GM19467 (cell line): ENCODE results near the gene AKR7A3.
"Not testable (repeated sequence)": the region's sequence is repeated elsewhere in the genome, so short reads cannot be mapped to it uniquely, and the experiment has no call there.

ENCODE experiments used
- ATAC-seq: cut with Tn5 transposase; IDR thresholded peaks from one replicate; pipeline ENCODE4 v1.9.1; 2021; ENCODE audit warnings: mild to moderate bottlenecking, moderate library complexity; ENCODE audit not compliant: unreplicated experiment

AKR7A3 gene

DNA sequence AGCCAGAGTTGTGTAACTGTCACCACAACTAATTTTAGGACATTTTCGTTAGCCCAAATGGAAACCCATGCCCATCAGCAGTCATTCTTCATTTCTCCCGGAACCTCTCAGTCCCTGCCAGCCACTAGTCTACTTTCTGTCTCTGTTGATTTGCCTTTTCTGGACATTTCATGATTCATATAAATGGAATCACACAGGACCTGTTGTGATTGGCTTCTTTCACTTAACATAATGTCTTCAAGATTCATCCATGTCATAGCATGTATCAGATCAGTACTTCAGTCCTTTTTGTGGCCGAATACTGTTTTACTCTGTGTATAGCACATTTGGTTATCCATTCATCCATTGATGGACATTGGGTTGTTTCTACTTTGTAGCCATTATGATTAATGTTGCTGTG lies 30.6 kb upstream of the AKR7A3 start:
- ATAC-seq = no peak

DNA sequence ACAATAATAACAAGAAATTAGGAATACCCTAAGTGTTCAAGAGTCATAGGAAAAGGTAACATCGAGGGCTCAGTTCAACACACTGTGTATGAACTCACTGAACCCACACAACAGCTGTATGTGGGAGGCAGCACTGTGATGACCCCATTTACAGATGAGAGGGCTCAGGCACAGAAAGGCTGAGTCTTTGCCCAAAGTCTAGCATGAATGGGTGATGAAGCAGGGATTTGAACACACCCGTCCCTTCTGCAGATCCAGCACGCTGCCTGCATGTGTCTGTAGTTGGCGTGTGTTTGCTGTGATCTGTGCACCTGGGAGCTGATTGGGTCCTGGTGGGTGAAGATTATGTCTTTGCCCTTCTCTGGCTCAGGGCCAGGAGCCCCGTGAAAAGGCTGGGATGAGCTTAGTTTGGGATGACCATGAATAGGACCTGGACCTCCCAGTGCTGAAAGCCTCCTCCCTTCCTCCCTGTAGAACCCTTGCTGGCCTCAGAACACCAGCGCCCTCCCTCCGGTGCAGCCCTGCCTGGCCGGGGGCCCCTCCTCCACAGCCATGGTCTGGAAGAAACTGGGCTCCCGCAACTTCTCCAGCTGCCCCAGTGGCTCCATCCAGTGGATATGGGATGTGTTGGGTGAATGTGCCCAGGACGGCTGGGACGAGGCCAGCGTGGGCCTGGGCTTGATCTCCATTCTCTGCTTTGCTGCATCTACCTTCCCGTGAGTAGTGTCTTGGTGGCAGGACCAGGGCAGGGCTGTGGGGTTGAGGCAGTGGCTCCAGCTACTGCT lies 28.7 kb upstream of the AKR7A3 start:
- ATAC-seq = no peak

DNA sequence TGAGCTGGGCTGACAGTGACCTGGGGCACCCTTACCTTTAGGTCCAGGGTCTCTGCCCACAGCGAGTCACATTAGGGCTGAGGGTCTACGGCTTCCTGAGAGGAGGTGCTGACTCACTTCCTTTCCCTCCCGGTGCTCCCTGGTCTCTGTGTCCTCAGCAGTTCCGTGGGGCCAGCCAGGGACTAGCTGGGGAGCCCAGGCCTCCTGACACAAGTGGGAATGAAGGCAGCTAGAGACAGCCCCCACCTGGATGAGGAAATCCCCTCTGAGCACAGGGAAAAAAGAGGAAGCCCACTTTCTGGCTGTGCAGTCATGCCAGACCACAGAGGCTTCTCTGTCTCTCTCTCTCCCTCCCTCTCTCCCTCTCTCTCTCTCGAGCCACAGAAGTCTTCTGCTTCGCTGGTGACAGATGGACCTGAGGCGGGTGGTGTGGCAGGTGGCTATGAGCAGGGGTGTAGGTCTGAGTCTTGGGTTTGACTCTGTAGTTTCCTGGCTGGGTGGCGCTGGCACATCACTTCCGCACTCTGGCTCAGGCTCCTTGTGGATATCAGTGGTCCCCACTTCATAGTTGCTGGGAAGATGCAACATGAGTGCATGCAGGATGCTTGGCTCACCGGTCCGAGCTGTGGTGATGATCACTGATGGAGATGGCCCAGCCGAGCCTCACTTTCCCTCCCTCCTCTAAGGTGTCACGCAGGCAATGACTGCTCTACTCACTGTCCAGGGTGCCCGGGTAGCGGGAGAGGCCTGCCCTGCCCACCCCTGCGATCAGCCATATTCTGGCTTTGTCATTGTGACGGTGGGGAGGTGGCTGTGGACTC lies 27.0 kb upstream of the AKR7A3 start:
- no peak for ATAC-seq

DNA sequence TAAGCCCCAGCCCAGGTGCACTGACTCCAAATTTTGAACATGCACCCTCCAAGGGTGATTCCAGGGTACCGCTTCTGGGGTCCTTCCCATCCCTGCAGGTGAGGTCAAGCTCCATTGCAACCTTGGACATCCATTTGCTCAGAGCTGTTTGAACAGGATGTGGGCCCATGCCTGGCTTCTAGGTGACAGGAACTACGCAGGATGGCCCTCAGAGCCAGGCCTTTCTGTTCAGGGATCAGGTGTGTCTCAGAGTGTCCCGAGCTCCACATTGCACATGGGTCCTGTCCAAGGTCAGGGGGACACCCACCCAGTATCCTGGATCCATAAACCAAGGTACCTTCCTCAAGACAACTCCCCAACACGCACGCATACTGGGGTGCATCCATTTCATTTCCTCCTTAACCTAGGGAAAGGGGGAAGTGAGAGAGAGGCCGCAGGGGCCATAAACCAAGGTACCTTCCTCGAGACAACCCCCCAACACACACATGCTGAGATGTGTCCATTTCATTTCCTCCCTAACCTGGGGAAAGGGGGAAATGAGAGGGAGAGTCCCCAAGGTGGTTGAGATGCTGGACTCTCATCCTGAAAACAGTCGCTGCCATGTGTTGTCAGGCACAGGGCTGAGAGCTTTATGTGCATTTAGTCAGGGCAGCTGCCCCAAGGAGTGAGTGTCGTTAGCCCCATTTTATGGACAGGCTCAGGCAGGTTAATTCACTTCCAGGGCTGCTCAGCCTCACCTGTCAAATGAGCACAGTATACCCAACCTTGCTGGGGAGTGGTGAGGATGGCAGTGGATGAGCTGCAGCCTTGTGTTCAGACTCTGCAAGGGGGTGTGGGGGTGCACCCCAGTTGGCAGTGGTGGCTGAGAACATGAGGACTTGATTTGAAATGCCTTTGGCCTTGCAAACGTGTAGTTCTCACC lies 25.7 kb upstream of the AKR7A3 start:
- no peak for ATAC-seq

DNA sequence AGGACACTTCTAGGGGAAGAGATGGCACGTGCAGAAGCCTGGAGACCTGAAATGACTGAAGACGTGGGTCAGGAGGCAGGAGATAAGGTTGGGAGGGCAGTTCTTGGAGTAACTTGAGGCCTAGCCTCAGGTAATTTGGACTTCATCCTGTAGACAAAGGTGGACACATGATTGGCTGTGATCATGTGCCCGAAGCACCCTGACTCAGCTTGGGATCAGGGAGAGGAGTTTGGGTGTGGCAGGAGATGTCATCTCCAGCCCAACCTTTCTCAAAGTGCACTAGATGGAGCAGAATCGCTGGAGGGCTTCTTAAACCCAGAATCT lies 25.0 kb upstream of the AKR7A3 start:
- no peak for ATAC-seq

DNA sequence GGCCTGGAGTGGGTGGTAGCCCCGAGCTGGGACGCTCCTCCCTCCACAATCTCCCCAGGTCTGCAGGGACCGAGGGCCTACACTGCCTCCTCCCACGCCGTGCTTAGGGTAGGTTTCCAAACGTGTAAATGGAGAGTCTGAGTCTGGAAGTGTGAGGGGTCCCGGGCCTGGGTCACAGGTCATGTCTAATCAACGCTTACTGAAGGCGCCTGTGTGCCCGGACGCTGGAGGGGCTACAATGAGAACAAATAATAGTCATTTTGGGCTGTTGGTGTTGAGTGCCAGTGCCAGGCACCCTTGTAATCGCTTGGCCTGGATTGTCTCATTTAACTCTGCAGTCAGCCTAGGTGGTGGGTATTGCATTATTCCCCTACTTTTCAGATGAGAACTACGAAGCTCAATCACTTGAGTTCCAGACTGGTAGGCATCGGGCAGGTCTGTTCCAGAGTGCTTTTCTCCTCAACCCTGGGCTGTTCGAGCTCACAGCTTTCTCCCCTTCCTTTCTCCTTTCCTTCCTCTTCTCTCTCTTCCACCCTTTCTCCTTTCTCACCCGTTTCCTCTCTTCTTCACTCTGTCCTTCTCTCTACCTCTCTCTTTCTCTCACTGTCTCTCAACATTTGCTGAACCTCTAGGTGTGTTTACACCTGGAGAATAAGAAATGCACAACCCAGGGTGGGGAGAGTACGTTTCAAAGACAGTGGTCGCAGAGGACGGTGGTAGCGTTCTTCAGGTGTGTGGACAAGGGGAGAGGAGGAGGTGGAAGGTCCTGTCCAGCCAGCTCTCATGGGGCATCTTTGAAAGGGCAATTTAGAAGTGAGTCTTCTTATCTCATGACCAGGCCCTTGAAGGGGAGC lies 24.4 kb upstream of the AKR7A3 start:
- peak; percentile 8 for ATAC-seq

DNA sequence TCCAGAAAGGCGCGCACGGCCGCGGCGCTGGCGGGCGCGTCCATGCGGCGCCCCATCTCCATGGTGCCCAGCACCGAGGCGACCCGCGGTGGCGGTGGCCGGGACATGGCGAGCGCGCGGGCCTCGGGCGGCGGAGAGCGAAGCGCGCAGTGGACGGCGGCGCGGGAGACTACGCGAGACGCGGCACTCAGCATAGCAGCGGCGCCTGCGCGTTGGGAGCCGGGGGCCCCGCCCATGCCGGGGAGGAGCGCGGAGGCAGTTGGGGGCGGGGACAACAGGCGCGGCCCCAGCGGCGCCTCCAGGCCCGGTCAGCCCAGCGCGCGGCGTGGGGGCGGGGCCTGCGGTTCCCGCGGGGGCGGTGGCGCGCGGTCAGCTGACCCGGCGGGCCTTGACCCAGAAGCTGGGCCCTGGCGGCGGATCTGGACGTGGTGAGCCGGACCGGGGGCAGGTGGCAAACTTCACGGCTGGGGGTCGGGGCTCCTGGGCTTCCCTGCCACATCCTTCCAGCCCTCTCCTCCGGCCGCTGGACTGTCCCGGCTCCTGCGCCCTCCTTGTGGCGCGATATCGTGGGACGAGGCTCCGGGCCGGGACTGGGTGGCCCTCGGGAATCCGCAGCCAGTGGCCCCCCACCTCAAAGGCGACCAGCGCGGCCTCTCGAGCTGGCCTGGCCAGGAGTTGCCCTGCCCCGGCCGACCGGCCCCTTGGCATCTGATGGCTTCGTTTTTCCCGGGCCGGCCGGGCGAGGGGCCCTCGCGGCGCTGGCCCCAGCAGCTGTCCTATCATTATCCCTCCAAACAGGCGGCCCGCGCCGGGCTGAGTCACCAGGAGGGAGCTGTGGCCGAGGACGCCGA lies 23.6 kb upstream of the AKR7A3 start, which contains the start of the genes AKR7A2 and SLC66A1:
Gene AKR7A2 (minus strand): TSS at position 214 of the 851 bp plus-strand sequence. CDS start 20 bp downstream, at position 194.
Gene SLC66A1 (plus strand): TSS at position 396 of the 851 bp plus-strand sequence. CDS start 5,352 bp downstream, outside the sequence.
- ATAC-seq = peak; percentile 75

DNA sequence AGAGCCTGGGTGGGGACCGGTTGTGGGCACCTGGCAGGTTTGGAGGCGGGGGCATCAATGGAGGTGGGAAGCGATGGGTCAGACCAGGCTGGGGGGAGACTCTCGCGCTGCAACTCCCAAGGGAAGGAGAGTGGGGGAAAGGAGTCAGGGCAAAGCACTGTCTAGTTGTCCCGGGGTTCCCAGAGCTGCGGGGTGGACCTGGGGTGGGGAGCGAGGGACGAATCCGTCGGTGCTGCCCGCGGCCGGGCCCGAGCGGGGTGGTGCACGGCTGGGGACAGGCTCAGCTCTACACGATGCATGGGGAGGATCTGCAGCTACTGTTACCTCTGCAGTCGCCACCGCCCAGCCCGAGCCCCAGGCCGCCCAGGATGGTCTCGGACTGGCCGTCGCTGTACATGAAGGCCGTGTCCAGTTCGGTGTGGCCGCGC lies 22.9 kb upstream of the AKR7A3 start:
- ATAC-seq = no peak

DNA sequence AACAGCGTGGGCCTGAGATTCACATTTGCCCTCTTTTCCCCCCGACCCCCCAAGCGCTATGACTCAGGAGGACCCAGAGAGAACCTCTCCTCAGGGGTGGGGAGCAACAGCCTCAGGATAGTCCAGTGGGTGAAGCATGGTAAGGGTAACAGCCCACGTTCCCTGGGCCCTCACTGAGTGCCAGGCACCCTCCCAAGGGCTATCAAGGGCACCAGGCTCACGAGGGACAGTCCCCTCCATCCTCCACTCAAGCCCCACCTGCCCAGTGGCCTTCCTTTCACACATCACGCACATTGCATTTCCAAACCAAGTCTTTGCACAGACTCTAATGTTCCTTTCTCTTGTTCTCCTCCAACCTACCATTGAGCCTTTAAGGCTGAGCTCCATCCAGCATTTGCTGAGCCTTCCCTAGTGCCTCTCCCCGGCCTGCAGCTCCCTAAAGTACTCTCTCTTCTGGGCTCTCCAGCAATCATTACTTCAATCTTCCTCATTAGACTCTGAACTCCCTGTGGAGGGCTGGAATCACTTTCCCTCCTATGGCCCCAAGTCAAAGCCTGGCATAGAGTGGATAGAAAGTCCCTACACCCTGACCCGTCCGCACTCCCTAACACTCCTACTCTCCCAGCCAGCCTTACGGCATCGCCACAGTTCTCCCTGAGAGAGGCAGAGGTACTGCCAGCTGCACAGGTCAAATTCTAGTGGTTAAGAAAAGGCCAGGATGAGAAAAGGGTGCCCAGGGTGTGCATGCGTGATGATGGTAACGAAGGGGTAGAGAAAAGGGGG lies 22.3 kb upstream of the AKR7A3 start:
- no peak for ATAC-seq

DNA sequence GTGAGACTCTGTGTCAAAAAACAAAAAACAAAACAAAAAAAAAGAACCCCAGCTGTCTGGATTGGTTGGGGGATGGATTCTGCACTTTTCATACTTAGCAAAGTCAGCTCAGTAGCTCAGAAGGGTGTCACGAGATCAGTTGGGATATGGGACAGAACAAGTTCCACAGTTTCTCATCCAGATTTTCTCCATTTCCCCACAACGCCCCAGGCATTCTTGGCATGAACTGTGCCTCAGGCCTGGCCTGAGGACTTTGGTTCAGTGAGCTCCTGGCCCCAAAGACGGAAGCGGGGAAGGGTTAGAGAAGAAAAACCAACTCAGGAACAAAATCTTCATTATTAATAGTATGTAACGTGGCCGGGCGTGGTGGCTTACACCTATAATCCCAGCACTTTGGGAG lies 21.5 kb upstream of the AKR7A3 start:
- no peak for ATAC-seq

DNA sequence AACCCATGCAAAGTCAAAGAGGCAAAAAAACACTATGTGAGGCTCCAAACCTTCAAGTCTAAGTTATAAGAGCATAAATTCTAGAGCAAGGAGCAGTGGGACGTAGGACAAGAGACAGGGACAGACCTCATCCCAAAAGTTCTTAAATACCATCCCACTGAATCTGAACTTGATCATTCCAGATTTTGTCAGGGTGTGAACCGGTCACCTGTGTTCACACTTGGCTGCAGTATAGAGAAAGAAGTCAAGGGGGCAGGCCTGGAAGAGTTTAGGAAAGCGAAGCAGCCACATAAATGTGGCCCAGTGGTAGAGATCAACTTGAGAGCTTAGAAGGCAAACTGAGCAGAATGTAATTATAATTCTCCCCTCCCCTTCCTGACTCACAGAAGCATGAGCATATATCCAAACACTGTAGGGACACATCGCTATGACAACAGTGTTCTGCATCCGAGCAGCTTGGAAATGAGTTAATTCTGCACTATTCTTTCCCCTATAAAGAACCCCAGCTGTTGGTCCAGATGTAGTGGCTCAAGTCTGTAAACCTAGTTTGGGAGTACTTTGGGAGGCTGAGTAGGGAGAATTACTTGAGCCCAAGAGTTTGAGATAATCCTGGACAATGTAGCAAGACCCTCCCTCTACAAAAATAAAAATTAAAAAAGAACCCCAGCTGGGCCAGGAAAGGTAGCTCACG lies 20.7 kb upstream of the AKR7A3 start:
- no peak for ATAC-seq

DNA sequence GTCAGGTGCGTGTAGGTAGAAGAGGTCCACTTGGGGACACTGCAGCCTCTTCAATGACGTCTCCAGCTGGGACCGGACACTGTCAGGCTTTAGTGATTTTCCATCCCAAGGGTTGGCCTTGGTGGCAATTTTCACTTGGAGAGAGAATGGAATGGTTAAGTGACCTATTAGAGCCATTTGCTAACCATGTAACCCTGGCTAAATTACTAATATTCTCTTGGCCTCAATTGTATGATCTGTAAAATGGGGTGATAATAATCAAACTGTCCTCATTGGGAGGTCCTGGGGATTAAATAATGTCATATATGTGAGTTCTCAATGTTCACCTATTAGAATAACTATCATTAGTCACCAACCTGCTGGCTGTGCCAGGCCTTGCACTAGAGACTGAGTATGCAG lies 19.9 kb upstream of the AKR7A3 start:
- ATAC-seq = no peak

DNA sequence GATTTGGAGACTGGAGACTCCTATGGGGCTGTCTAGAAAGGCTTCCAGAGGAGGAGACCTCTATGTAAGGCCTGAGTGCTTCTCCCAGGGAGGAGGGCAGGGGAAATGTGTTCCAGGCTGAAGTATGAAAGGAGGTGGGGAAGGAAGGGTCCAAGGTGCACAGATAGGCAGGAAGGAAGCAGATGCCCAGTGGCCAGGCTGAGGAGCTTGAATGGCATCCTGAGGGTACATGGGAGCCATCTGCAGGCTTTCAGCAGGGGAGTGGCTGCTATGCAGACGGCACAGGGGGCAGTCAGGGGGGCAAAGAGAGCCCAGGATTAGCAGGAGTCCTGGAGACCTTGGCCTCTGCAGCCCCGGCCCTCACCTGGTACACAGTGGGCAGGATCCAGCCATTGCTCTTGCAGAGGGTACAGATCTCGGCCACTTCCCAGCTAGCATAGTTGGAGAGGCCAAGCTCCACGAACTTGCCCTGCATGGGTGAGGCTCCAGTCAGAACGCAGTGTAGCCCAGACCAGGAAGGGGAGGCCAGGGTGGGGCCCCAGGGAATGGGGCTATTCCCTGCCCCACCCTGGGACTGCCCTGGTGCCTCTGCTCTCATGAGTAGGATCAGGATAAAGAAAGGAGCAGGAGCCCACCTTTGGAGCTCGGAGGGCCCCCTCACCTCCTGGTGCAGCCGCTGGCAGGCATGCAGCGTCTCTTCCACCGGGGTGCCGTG lies 19.4 kb upstream of the AKR7A3 start:
- no peak for ATAC-seq

DNA sequence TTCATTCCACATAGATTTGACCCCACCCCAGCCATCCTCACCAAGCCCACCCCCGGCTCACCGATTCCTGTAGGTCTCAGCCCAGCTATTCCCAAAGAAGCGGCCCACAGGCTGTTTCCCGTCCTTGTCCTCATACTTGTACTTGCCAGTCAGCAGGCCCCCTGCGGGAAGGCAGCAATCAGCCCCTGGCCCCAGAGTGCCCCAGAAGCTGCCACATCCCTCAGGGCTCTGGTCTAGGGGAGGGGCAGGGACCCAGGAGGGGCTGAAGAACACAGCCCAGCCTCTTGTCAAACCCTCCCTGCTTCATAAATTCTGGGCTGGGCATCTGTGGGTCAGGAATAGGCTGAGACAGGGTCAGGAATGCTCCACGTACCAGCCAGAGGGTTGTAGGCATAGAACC lies 18.4 kb upstream of the AKR7A3 start:
- ATAC-seq = no peak

DNA sequence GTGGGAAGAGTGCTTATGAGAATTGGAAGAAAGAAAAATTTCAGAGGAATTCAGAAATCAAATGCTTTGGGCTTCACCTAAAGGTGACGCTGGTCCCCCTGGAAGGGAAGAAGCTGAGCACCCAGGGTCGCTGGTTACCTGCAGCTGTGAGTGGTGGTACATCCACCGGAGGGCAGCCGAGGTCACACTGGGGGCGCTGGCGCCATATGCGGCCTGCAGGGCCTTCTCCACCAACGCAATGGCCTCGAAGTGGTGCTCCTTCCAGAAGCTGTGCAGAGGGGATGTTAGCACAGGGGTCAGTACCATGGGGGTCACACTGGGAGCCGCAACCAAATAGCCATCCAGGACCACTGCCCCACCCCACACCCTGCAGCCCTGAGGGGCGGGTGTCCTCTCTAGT lies 17.3 kb upstream of the AKR7A3 start:
- no peak for ATAC-seq

DNA sequence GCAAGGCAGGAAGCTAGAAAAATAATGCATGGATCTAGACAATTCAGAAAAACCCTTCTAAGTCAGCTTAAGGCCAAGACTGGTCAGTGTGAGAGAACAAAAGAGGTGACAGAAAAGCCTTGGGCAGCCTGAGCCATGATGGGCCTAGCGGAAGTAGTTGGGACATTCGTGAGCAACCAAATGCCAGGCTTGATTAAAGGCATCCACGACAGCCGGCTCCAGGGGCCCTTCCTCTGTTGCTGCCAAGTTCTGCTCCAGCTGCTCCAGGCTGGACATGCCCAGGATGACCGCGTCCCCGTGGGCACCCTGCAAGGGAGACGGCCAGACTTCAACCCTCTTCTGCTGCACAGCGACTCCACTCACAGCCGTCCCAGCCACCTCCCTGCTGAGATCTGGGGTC lies 15.5 kb upstream of the AKR7A3 start:
- ATAC-seq = not testable (repeated sequence)

DNA sequence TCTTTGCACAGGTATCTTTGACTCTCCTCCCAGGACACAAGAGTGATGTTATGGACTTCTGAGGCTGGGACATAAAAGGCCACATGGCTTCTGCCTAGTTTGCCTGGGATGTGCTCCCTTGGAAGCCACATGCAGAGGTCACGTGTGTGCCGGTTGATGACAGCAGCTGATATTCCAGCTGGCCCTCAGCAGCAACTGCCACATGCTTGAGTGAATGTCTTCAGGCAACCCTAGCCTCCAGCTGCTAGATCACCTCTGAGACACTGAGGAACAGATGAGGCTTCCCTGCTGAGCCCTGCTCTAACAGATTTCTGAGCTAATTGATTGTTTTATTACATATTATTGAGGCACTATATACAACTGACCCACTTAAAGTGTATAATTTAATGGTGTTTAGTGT lies 11.6 kb upstream of the AKR7A3 start:
- ATAC-seq = no peak
